ENCODE measurements around the gene CDH2. TPM values are rescaled to one million over a fixed set of nuclear protein-coding genes. Genes with fewer than 3 reads are reported as not detected.

Gene CDH2
- total RNA-seq, 4 donors from 2014 or later, result 0.50 to 2.0 (median 1.4) TPM

GRCh38 chr18:27969206-27969605 lies 207.7 kb downstream of the CDH2 start:
- DNase-seq (ENCODE audit: low spot score), result no peak
- no peak for ATAC-seq (ENCODE audit: low FRiP score)
- TF ChIP-seq CTCF (IDR thresholded peaks at IDR 0.05), result no peak

- DNase-seq (ENCODE audit: low spot score) (no peak), ATAC-seq (ENCODE audit: low FRiP score) (no peak)
- TF ChIP-seq CTCF (IDR thresholded peaks at IDR 0.05), result no peak
These were observed 208.8 kb downstream of the CDH2 start for GRCh38 chr18:27967913-27968824.

GRCh38 chr18:27966881-27967280 lies 210.0 kb downstream of the CDH2 start:
- ATAC-seq (ENCODE audit: low FRiP score), result no peak
- DNase-seq (ENCODE audit: low spot score), result no peak
- no peak for TF ChIP-seq CTCF (IDR thresholded peaks at IDR 0.05)

- ATAC-seq (ENCODE audit: low FRiP score) (no peak), DNase-seq (ENCODE audit: low spot score) (no peak)
- no peak for TF ChIP-seq CTCF (IDR thresholded peaks at IDR 0.05)
These were observed 212.1 kb downstream of the CDH2 start for GRCh38 chr18:27964811-27965210.

GRCh38 chr18:27959101-27959500 lies 217.8 kb downstream of the CDH2 start:
- ATAC-seq (ENCODE audit: low FRiP score), result no peak
- no peak for DNase-seq (ENCODE audit: low spot score)
- no peak for TF ChIP-seq CTCF (IDR thresholded peaks at IDR 0.05)

- TF ChIP-seq CTCF (IDR thresholded peaks at IDR 0.05), result no peak
- DNase-seq (ENCODE audit: low spot score), result no peak
- ATAC-seq (ENCODE audit: low FRiP score), result no peak
These were observed 220.8 kb downstream of the CDH2 start for GRCh38 chr18:27956001-27956640.
